ENCODE data around the gene CCDC150. TPM values are rescaled to one million over a fixed set of nuclear protein-coding genes. Genes with fewer than 3 reads are reported as not detected.
"Not testable (repeated sequence)": the region's sequence is repeated elsewhere in the genome, so short reads cannot be mapped to it uniquely, and the experiment has no call there.

Gene CCDC150
- total RNA-seq, 2 donors from 2014 or later: 12.0 to 43.5 TPM

DNA sequence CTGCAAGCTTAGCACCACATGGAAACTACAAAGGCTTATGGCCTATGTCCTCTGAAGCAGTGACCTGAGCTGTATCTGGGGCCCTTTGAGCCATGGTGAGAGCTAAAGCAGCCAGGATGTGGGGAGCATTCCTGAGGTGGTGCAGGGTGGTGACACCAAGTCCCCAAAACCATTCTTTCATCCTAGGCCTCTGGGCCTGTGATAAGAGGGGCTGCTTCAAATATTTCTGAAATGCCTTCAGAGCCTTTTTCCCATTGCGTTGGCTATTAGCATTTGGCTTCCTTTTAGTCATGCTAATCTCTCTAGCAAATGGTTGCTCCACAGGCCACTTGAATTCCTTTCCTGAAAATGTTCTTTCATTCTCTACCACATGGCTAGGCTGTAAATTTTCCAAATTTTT is 13.4 kb downstream of the CCDC150 start:
- H3K36me3 Mint-ChIP-seq: peaks cover 43% of the 10 kb centered on the region
- H3K4me1 Mint-ChIP-seq (ENCODE audit: low read depth in 2 of 2): no peaks in the 10 kb centered on the region
- DNase-seq (ENCODE audit: low spot score): no peak
- no peaks in the 10 kb centered on the region for H3K27me3 Mint-ChIP-seq
- peaks cover 24% of the 10 kb centered on the region for H3K9me3 Mint-ChIP-seq
- no peak for ATAC-seq
- H3K27ac Mint-ChIP-seq: no peak overlapping the region
- H3K4me3 Mint-ChIP-seq: no peak overlapping the region

DNA sequence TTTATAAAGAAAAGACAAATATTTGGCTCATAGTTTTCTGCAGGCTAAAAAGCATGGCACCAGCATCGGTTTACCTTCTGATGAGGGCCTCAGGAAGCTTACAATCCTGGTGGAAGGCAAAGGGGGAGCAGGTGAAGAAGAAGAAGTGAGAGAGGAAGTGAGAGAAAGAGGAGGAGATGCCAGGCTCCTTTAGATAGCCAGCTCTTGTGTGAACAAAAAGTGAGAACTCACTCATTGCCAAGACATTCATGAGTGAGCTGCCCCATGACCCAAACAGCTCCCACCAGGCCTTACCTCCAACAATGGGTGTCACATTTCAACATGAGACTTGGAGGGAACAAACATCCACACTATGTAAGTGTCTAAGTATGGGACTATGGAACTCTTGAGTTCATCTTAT is 14.3 kb downstream of the CCDC150 start:
- Mint-ChIP-seq H3K27ac (no peak overlapping the region), H3K9me3 (peaks cover 19% of the 10 kb centered on the region), H3K27me3 (no peaks in the 10 kb centered on the region), H3K36me3 (peaks cover 43% of the 10 kb centered on the region), H3K4me1 (ENCODE audit: low read depth in 2 of 2) (no peaks in the 10 kb centered on the region), H3K4me3 (no peak overlapping the region)
- DNase-seq (ENCODE audit: low spot score) (no peak), ATAC-seq (no peak)

DNA sequence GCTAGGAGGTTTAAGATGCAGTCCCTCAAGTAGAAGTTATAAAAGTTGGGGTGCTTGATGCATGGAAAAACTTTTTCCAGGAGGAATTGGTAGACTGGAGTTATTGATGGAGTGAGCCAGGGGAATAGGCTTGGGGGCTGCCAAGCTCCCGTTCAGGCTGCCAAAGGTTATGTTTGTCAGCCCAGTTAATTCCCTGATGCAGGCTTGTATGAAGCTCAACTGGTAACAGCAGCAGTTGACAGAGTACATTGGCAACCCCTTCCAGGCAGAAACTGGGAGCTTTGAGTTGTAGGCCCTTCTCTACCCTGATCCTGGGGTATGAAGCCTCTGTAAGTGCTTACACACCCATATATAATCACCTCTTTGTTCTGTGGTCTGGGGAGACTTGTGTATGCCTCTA is 16.2 kb downstream of the CCDC150 start:
- H3K4me1 Mint-ChIP-seq (ENCODE audit: low read depth in 2 of 2): no peaks in the 10 kb centered on the region
- peaks cover 31% of the 10 kb centered on the region for H3K36me3 Mint-ChIP-seq
- ATAC-seq (no peak), DNase-seq (ENCODE audit: low spot score) (no peak)
- H3K27me3 Mint-ChIP-seq: no peaks in the 10 kb centered on the region
- no peak overlapping the region for H3K4me3 Mint-ChIP-seq
- H3K27ac Mint-ChIP-seq: no peak overlapping the region
- H3K9me3 Mint-ChIP-seq: peaks cover 13% of the 10 kb centered on the region

DNA sequence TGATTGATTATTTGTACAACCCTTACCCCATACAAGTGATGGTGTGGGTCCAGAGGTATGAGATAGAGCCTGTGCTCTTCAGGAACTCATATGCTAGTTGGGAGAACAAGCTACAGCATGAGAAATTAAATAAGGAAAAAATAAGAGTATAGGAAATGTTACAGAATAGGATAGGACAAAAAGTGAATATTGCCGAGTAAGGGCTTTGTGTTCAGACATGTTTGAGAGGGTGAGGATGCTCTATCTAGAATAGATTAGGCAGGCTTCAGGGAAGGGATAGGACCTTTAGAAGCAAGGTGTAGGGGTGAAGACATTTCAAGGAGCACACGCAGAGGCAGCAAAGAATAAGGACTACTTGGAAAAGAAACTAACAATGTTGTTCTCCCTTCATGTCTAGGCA is 17.8 kb downstream of the CCDC150 start:
- no peaks in the 10 kb centered on the region for H3K27me3 Mint-ChIP-seq
- no peak overlapping the region for H3K27ac Mint-ChIP-seq
- H3K9me3 Mint-ChIP-seq: peaks cover 6% of the 10 kb centered on the region
- H3K36me3 Mint-ChIP-seq: peaks cover 16% of the 10 kb centered on the region
- no peak for ATAC-seq
- no peak for DNase-seq (ENCODE audit: low spot score)
- H3K4me3 Mint-ChIP-seq: no peak overlapping the region
- no peaks in the 10 kb centered on the region for H3K4me1 Mint-ChIP-seq (ENCODE audit: low read depth in 2 of 2)

DNA sequence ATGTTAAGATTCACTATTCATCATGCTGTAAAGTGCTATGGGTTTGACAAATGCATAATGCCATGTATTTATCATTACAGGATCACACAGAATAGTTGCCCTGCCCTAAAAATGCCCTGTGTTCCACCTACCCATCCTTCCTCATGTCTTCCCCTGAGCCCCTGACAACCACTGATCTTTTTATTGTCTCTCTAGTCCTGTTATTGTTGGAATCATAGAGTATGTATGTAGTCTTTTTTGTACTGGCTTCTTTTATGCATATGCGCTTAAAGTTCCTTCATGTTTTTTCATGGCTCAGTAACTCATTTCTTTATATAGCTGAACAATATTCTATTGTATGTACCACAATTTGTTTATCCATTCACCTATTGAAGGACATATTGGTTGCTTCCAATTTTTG is 20.3 kb downstream of the CCDC150 start:
- no peak for ATAC-seq
- H3K36me3 Mint-ChIP-seq: peaks cover under 1% of the 10 kb centered on the region
- no peaks in the 10 kb centered on the region for H3K9me3 Mint-ChIP-seq
- no peak overlapping the region for H3K4me3 Mint-ChIP-seq
- no peaks in the 10 kb centered on the region for H3K4me1 Mint-ChIP-seq (ENCODE audit: low read depth in 2 of 2)
- H3K27me3 Mint-ChIP-seq: no peaks in the 10 kb centered on the region
- H3K27ac Mint-ChIP-seq: no peak overlapping the region
- DNase-seq (ENCODE audit: low spot score): no peak

DNA sequence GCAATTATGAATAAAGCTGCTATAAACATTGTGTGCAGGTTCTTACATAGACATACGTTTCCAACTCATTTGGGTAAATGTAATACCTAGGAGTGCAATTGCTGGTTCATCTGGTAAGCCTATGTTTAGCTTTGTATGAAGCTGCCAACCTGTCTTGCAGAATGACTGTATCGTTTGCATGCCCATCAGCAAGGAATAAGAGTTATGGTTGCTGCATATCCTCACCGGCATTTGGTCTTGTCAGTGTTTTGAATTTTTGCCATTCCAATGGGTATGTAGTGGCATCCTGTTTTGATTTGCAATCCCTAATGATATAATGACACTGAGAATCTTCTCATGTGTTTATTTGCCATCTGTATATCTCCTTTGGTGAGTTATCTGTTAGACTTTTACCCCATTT is 20.7 kb downstream of the CCDC150 start:
- Mint-ChIP-seq H3K4me3 (no peak overlapping the region), H3K27ac (no peak overlapping the region), H3K4me1 (ENCODE audit: low read depth in 2 of 2) (no peaks in the 10 kb centered on the region), H3K9me3 (no peaks in the 10 kb centered on the region), H3K27me3 (no peaks in the 10 kb centered on the region), H3K36me3 (no peaks in the 10 kb centered on the region)
- ATAC-seq: no peak
- DNase-seq (ENCODE audit: low spot score): no peak

DNA sequence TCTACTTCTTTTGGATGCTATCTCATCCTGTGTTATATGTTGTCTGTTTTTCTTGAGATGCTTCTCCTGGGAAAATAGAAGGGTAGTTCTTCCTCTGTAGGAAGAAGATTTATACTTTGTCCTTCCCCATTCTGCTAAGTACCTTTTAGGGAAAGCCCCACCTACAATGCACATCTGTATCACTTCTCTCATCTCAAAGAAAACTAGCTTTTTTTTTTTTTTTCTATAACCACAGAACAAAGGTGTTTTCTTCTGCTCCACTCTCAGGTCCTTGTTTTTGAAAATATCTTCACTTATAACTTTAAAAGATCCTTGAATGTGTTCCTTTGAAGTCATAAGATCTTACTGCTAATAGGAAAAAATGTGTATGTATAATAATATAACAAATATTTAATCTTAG is 30.8 kb downstream of the CCDC150 start:
- ATAC-seq (no peak), DNase-seq (ENCODE audit: low spot score) (no peak)
- Mint-ChIP-seq H3K27ac (no peak overlapping the region), H3K27me3 (no peaks in the 10 kb centered on the region), H3K4me1 (ENCODE audit: low read depth in 2 of 2) (no peaks in the 10 kb centered on the region), H3K36me3 (no peaks in the 10 kb centered on the region), H3K9me3 (no peaks in the 10 kb centered on the region), H3K4me3 (no peak overlapping the region)

DNA sequence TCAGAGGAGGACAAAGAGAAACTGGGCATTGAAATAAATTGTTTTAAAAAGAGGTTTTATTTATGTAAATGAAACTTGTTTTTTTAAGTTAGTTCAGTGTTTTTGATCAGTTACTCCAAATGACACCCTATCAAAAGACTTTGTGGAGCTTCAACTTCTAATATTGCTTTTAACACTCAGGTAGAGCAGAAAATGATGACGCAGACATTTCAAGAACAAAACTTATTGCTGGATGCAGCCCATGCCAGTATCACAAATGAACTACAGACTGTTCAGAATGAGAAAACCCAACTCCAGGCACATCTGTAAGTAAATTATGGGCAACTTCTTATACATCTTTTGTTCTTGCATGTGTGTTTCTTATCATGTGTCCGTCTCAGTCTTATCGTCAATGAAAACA is 36.4 kb downstream of the CCDC150 start:
- no peaks in the 10 kb centered on the region for H3K27me3 Mint-ChIP-seq
- ATAC-seq (no peak), DNase-seq (ENCODE audit: low spot score) (no peak)
- no peak overlapping the region for H3K4me3 Mint-ChIP-seq
- H3K9me3 Mint-ChIP-seq: no peaks in the 10 kb centered on the region
- no peaks in the 10 kb centered on the region for H3K4me1 Mint-ChIP-seq (ENCODE audit: low read depth in 2 of 2)
- H3K27ac Mint-ChIP-seq: no peak overlapping the region
- H3K36me3 Mint-ChIP-seq: no peaks in the 10 kb centered on the region

DNA sequence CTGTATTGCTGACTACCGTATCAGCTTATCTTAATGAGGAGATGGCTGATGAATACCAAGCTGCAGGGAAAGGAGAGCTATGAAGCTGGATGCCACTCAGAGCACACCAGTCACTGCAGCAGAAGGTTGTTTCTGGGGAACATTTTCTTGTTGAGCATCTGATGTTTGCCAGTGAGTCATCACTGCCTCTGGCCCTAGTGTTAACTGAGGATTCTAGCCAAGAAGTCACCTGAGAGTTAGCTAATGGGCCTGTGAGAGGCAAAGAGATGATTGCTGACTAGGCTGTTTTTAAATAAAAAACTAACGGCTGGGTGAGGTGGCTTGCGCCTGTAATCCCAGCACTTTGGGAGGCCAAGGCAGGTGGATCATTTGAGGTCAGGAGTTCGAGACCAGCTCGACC is 37.9 kb downstream of the CCDC150 start:
- Mint-ChIP-seq H3K4me1 (ENCODE audit: low read depth in 2 of 2) (no peaks in the 10 kb centered on the region), H3K27me3 (no peaks in the 10 kb centered on the region), H3K27ac (no peak overlapping the region), H3K4me3 (no peak overlapping the region), H3K9me3 (no peaks in the 10 kb centered on the region), H3K36me3 (no peaks in the 10 kb centered on the region)
- ATAC-seq (no peak), DNase-seq (ENCODE audit: low spot score) (no peak)

DNA sequence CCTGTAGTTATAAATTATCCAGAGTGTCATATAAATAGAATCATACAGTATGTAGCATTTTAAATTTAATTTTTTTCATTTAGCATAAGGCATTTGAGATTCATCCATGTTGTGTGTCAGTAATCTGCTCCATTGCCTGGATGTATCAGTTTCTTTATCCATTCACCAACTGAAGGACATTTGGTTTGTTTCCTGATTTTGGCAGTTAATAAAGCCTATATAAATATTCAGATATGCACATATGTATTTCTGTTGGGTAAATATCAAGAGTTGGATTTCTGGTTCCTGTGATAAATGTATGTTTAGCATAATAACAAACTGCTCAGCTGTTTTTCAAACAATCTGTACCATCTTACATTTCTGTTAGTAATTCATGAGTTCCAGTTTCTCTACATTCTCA is 39.9 kb downstream of the CCDC150 start:
- Mint-ChIP-seq H3K9me3 (no peaks in the 10 kb centered on the region), H3K4me3 (no peak overlapping the region), H3K27me3 (no peaks in the 10 kb centered on the region), H3K4me1 (ENCODE audit: low read depth in 2 of 2) (no peaks in the 10 kb centered on the region), H3K27ac (no peak overlapping the region), H3K36me3 (peaks cover 7% of the 10 kb centered on the region)
- no peak for DNase-seq (ENCODE audit: low spot score)
- no peak for ATAC-seq

DNA sequence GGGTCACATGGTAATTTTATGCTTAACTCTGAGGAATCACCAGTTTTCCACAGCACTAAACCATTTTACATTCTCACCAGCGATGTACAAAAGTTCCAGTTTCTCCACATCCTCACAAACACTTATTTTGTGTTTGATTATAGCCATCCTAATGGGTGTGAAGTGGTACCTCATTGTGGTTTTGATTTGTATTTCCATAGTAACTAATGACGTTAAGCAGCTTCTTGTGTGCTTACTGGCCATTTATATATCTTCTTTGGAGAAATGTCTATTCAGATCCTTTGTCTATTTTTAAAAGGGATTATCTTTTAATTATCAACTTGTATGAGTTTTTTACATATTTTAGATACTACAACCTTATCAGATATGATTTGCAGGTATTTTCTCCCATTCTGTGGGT is 42.0 kb downstream of the CCDC150 start:
- Mint-ChIP-seq H3K27ac (no peak overlapping the region), H3K4me1 (ENCODE audit: low read depth in 2 of 2) (no peaks in the 10 kb centered on the region), H3K27me3 (no peaks in the 10 kb centered on the region), H3K36me3 (peaks cover 7% of the 10 kb centered on the region), H3K9me3 (no peaks in the 10 kb centered on the region), H3K4me3 (no peak overlapping the region)
- no peak for DNase-seq (ENCODE audit: low spot score)
- ATAC-seq: no peak

DNA sequence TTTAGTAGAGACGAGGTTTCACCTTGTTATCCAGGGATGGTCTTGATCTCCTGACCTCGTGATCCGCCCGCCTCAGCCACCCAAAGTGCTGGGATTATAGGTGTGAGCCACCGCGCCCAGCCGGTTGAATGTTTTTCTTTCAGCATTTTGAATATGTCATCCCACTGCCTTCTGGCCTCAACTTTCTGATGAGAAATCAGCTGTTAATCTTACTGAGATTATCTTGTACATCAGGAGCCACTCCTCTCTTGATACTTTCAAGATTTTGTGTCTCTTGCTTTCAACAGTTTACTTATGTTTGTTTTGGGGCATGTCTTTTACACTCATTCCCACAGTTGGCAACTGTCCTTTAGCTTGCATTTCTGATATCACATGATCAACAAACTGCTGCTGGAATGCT is 46.3 kb downstream of the CCDC150 start:
- Mint-ChIP-seq H3K4me3 (no peak overlapping the region), H3K27me3 (no peaks in the 10 kb centered on the region), H3K4me1 (ENCODE audit: low read depth in 2 of 2) (no peaks in the 10 kb centered on the region), H3K27ac (no peak overlapping the region), H3K9me3 (no peaks in the 10 kb centered on the region), H3K36me3 (peaks cover 7% of the 10 kb centered on the region)
- DNase-seq (ENCODE audit: low spot score): no peak
- ATAC-seq: no peak

DNA sequence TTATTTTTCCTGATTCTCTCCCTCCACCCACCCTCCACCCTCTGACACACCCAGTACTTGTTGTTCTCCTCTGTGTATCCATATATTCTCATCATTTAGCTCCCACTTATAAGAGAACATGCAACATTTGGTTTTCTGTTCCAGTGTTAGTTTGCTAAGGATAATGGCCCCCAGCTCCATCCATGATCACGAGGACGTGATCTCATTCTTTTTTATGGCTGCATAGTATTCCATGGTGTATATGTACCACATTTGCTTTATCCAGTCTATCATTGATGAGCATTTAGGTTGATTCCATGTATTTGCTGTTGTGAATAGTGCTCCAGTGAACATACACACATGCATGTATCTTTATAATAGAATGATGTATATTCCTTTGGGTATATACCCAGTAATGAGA is 47.2 kb downstream of the CCDC150 start:
- not testable (repeated sequence) for H3K27ac Mint-ChIP-seq; H3K36me3 Mint-ChIP-seq; H3K4me3 Mint-ChIP-seq; H3K27me3 Mint-ChIP-seq; H3K9me3 Mint-ChIP-seq; ATAC-seq; H3K4me1 Mint-ChIP-seq (ENCODE audit: low read depth in 2 of 2); DNase-seq (ENCODE audit: low spot score)

DNA sequence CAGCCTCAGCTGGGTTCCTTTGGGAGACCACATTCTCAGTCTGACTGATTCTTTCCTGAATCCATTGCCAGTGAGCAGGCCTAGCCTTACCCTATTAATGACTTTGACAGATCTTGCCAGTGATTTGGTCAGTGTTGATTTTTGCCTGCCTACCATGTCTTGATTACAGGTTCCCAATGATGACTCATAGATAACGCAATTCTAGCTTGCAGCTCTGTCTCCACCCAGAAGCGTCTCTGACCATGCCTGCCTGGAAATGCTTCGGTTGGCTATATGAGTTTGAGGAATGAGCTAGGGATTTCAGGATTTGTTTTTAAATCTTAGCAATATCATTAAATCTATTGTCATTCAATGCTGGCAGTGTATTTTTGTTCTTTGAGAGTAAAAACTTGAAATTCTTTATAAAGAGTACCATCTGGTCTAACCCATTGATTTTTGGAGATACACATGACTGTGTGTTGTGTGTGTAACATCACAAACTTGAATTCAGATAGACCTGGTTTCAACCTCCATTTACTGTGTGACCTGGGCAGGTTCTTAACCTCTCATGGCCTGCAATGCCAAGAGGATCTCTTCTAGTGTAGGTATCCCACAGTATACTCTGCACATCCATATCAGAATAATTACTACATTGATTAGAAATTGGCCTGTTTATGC is 57.0 kb downstream of the CCDC150 start:
- no peaks in the 10 kb centered on the region for H3K9me3 Mint-ChIP-seq
- no peaks in the 10 kb centered on the region for H3K27me3 Mint-ChIP-seq
- H3K4me3 Mint-ChIP-seq: no peak overlapping the region
- DNase-seq (ENCODE audit: low spot score): no peak
- H3K4me1 Mint-ChIP-seq (ENCODE audit: low read depth in 2 of 2): no peaks in the 10 kb centered on the region
- H3K36me3 Mint-ChIP-seq: no peaks in the 10 kb centered on the region
- H3K27ac Mint-ChIP-seq: no peak overlapping the region
- no peak for ATAC-seq

DNA sequence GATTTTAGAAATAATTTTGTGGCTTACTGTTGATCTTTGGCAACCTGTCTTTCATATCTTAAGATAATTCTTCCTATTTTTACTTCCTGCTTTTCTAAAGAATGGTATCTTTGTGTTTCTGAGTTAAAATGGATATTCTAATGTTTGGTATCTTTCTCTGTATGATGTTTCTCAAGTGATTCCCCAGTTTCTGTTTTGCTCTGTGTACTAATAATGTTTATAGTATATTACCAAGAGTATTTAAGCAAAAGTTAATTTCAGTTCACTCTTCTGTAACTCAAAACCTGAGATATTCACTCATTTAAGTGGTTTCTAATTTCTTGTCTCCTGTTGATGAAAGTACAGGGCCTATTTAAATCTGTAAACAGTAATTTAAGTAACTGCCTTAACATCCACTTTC is 58.3 kb downstream of the CCDC150 start:
- DNase-seq (ENCODE audit: low spot score) (no peak), ATAC-seq (no peak)
- H3K4me3 Mint-ChIP-seq: no peak overlapping the region
- H3K36me3 Mint-ChIP-seq: no peaks in the 10 kb centered on the region
- no peaks in the 10 kb centered on the region for H3K27me3 Mint-ChIP-seq
- no peaks in the 10 kb centered on the region for H3K9me3 Mint-ChIP-seq
- no peaks in the 10 kb centered on the region for H3K4me1 Mint-ChIP-seq (ENCODE audit: low read depth in 2 of 2)
- no peak overlapping the region for H3K27ac Mint-ChIP-seq
